ENCODE results near the gene RSBN1.

RSBN1 gene

DNA sequence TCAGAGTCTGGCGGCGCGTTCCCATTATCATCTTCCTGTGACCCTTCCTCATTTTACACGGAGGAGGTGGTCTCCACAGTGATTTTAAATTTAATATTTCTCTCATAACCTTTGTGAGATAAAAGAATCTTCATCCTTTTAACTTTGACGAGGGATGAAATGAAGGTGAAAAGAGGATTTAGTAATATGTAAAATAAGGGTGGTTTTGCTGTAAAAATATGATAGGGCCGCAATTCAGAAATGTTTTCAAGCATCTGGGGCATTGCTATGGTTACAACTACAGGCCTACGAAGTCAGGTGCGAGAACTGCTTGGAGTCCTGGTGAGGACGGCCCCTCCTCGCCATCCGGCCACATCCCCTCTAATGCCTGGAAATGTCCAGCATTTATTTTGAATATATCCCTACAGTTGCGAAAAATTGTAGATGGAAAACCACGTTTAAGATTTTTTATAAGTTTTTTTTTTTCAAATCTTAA is 422 bp upstream of the RSBN1 start:
- no peak for DNase-seq (ENCODE audit: low read depth)

DNA sequence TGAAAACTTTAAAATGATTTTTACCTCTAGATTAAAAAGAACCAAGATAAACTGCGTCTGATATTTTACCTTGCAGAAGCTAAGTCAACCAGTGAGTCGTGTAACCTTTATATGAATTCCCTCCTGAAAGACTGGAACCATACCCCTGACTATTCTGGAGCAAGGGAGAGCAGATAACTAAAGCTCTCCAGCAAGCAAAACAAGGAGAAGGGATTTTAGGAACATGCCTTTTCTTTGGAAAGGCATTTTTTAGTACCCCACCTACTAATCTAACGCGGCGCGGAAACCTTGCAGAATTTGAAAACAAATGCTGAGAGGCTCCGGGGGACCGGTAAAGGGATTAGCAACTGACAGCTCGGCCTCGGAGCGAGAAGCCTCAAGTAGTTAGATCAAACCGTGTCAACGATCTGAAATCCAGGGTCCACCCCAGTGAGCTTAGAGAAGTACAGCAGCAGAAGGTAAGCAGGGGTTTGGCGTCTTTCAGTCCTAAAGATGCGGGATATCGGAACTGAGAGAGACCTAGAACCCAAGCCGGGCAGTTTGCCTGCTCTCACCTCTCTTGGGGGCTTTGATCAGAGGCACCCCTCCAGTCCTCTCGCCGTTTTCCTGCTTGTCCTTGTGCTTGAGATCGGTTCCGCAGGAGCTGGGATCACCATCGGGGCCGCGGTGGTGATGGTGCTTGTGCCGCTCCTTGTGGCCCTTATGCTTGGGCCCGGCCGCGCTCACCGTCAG is 954 bp downstream of the RSBN1 start:
- DNase-seq (ENCODE audit: low read depth), result peak; percentile 48

DNA sequence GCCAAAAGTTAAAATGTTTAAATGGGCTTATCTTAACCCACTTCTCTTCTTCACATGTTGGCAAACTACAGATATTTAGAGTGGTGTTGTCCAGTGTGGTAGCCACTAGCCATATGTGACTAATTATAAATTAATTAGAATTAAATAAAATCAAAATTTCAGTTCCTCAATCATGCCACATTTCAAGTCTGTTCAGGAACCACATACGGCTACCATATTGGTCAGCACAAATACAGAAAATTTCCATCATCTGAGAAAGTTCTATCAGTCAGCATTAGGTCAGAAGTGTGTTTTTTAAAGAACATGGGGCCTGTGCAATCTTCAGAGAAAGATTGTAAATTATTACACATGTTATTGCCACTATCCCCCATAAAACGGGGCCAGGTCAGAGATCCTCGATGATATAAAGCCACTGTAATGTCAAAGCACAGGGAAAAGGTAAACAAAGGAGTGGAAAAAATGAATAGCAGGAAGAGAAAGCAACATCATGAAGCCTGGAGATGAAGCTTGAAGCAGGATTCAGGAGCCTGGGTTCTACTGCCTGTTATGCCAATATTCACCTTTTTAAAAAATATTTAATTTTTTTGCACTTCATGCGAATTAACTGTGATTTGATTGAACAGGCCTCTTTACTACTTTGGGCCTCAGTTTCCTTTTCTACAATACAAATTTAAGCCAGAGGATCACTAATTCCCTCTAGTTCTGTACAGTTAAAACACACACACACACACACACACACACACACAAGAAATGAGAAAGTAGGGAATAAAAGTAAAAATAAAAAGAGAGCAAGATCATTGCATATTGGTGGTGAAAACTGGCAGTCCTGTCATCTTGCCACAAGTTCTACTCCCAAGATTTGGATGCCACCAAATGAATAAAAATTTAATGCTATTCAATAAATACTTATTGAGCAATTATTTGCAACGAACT is 2.3 kb downstream of the RSBN1 start:
- peak; percentile 56 for DNase-seq (ENCODE audit: low read depth)

GRCh38 chr1:113808450-113809195 is 3.7 kb downstream of the RSBN1 start:
- DNase-seq (ENCODE audit: low read depth), result peak; percentile 52

GRCh38 chr1:113805639-113806038 is 6.6 kb downstream of the RSBN1 start:
- no peak for DNase-seq (ENCODE audit: low read depth)

DNA sequence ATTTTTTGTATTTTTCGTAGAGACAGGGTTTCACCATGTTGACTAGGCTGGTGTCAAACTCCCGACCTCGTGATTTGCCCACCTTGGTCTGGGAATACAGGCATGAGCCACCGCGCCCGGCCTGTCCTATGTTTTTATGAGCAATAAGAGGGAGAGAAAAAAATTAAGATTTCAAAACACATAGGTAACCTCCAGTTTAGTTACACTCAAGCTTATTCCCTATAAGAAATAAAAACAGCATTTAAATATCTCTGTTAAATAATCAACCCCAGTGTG is 7.1 kb downstream of the RSBN1 start:
- DNase-seq (ENCODE audit: low read depth), result no peak

DNA sequence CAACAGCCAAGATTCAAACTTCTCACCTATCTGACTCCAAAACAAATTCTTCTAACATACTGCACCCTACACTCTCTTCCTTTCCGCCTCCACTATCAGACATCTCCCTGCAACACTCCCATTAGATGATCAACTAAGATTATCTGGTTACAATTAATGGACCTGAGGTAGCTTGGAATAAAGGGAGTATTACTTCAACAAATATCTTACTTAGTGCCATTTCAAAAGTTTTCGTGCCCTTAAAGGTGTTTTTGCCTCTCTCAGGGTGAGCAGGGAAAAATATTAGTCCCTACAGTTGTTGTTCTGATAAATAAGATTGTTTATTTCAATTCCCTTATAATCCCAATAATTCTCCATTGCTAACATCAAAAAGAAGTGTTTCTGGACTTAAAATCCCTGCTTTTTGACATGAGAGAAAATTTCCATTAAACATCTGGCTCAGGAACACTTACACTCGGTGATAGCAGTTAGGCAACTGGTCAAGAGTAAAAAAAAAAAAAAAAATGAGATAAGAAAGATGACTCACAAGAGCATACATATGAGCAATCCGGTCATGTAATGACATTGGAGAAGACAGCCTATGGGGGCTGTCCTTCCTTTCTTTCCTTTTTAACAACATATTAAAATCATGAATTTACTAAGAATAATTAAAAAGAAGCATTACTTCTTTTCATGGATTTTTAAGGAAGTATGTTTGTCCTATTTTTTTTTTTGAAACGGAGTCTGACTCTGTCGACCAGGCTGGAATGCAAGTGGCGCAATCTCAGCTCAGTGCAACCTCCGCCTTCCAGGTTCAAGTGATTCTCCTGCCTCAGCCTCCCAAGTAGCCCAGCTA is 7.6 kb downstream of the RSBN1 start:
- peak; percentile 88 for DNase-seq (ENCODE audit: low read depth)

DNA sequence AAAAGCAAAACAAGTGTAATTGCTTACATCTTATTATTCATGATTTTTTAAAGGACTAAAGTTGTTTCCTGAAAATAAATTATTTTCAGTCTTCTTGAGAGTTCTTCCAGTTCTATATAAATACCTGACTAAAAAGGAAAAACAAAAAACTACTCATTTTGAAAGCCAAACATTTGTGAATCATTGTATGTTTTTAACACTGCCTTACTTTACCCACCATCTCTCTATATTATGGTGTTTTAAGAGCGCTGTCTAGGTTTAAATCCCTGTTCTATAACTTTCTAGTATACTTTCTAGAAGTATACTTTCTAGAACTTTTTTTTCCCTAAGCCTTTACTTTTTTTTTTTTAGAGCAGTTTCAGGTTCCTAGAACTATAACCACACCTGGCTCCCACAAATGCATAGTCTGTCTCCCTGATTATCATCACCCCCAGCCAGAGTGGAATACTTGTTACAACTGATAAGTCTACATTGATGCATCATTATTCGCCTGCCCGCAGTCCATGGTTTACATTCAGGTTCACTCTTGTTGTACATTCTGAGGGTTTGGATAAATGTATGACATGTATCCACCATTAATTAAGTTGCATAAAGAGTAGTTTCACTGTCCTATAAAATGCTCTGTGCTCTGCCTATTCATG is 9.8 kb downstream of the RSBN1 start:
- DNase-seq (ENCODE audit: low read depth), result no peak

DNA sequence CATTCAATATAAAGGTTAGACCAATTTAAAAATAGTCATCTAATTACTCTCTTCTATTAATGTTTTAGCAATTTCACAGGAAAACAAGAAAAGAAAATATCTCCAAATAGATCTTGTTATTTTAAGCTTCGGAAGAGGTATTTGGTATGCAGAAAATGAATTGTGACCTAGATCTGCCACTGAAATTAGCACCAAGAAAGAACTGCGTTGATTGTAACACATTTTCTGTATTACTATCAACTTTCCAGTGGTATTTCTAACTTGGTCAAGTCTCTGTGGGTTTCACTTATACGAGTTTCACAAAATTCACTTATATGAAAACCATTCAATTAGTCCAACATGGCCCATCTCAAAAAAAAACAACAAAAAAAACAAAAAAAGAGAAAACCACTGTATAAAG is 11.8 kb downstream of the RSBN1 start:
- DNase-seq (ENCODE audit: low read depth), result no peak

GRCh38 chr1:113797472-113797871 is 14.8 kb downstream of the RSBN1 start:
- DNase-seq (ENCODE audit: low read depth), result no peak

GRCh38 chr1:113793878-113794834 is 18.1 kb downstream of the RSBN1 start:
- no peak for DNase-seq (ENCODE audit: low read depth)

DNA sequence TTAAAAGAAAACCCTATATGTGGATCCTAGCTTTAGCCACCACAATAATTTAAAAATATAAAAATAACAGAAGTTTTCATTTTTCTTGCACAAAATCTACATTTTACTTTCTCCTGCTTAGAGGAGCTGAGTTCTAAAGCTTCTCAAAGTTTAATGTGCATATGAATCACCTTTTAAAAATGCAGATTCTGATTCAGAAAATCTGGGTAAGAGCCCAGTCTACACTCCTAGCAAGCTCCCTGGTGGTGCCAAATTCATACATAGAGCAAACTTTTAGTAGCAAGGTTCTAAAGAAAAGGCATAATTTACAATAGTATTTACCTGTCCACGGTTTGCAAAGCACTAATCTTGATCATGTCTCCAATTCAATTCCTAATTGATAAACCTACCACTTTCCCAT is 19.3 kb downstream of the RSBN1 start:
- DNase-seq (ENCODE audit: low read depth), result peak; percentile 77

DNA sequence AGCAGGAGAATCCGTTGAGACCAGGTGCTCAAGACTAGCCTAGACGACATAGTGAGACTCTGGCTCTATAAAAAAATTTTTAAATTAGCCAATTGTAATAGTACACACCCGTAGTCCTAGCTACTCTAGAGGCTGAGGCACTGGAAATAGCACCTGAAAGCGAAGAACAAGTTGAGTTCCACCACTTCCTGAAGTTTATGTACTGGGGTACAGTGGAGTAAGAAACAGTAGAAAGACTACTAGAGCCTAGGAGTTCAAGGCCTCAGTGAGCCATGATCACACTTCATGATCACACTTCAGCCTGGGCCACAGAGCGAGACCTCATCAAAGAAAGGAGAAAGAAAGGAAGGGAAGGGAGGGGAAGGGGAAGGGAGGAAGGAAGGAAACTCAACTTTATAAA is 19.8 kb downstream of the RSBN1 start:
- no peak for DNase-seq (ENCODE audit: low read depth)

- DNase-seq (ENCODE audit: low read depth), result no peak
These were observed 23.5 kb downstream of the RSBN1 start for GRCh38 chr1:113788802-113789201.

- DNase-seq (ENCODE audit: low read depth), result no peak
These were observed 24.6 kb downstream of the RSBN1 start for GRCh38 chr1:113787663-113788062.

- DNase-seq (ENCODE audit: low read depth), result no peak
These were observed 26.2 kb downstream of the RSBN1 start for GRCh38 chr1:113786069-113786468.

GRCh38 chr1:113784104-113784779 is 28.0 kb downstream of the RSBN1 start:
- peak; percentile 9 for DNase-seq (ENCODE audit: low read depth)

- peak; percentile 18 for DNase-seq (ENCODE audit: low read depth)
These were observed 28.8 kb downstream of the RSBN1 start for GRCh38 chr1:113783254-113784103.

- no peak for DNase-seq (ENCODE audit: low read depth)
These were observed 29.9 kb downstream of the RSBN1 start for GRCh38 chr1:113782406-113782805.

Measured in ELR (cell line).